Gastroesophageal sphincter (tissue), 3 donors: ENCODE data around the gene HOXC10.

Experiments
- EP300 ChIP-seq: sonication (generic); formaldehyde crosslinking; IDR thresholded peaks from one replicate; pipeline ENCODE4 v1.6.1; 2017; ENCODE audit warnings: antibody characterized with exemption, mild to moderate bottlenecking
- POLR2A ChIP-seq, 2 donors: fragments of 450-650 bp; IDR thresholded peaks; one replicate each; pipeline ENCODE4 v1.6.1; 2017; ENCODE audit warnings: antibody characterized with exemption in 2 of 2, mild to moderate bottlenecking in 2 of 2, moderate library complexity in 1 of 2
- POLR2AphosphoS5 ChIP-seq: sonication (generic); formaldehyde crosslinking; IDR thresholded peaks from one replicate; pipeline ENCODE4 v1.6.1; 2017; ENCODE audit warnings: antibody characterized with exemption
- TF ChIP-seq, protein P1 (sequence below), 4 experiments: fragments of 200-600 bp in 2 of 4; fragments of 450-650 bp in 2 of 4; sonication (generic) in 1 of 4; IDR thresholded peaks; one replicate each; pipeline ENCODE4 v1.5.1; 2017 to 2019; ENCODE audit warnings: antibody characterized with exemption in 4 of 4, mild to moderate bottlenecking in 2 of 4, moderate library complexity in 2 of 4

DNA sequence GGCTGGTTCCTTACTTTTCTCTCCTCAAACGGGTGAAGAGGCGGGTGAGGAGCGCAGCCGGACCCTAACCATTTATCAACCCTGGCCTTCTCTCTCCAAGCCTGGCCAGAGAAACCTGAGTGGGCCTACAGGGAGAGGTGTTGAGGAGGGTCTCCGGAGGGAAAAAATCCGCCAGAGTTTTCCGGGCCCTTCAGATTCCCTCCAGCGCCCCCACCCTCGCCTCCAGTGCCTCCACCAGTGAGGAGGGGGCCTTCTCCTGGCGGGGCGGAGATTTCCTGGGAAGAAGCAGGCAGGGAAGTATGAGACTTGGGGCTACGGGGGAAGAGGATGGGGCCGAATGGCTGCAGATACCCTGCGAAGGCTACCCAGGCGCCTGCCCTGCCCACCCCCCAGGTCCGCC lies 46.5 kb downstream of the HOXC10 start:
- no peak for TF ChIP-seq EP300
- TF ChIP-seq, protein P1, sequence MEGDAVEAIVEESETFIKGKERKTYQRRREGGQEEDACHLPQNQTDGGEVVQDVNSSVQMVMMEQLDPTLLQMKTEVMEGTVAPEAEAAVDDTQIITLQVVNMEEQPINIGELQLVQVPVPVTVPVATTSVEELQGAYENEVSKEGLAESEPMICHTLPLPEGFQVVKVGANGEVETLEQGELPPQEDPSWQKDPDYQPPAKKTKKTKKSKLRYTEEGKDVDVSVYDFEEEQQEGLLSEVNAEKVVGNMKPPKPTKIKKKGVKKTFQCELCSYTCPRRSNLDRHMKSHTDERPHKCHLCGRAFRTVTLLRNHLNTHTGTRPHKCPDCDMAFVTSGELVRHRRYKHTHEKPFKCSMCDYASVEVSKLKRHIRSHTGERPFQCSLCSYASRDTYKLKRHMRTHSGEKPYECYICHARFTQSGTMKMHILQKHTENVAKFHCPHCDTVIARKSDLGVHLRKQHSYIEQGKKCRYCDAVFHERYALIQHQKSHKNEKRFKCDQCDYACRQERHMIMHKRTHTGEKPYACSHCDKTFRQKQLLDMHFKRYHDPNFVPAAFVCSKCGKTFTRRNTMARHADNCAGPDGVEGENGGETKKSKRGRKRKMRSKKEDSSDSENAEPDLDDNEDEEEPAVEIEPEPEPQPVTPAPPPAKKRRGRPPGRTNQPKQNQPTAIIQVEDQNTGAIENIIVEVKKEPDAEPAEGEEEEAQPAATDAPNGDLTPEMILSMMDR (IDR thresholded peaks at IDR 0.05), result no peak
- no peak for TF ChIP-seq POLR2AphosphoS5
- no peak for TF ChIP-seq POLR2A (IDR thresholded peaks at IDR 0.05)
